HUES6 (cell line): ENCODE data around the gene PPP1R12B.
A peak's percentile ranks its signal among the peaks of the same experiment; 100 is the strongest.
"Not testable (repeated sequence)": the region's sequence is repeated elsewhere in the genome, so short reads cannot be mapped to it uniquely, and the experiment has no call there.

Experiments used
- H3K27ac ChIP-seq: 2 replicates; pipeline ENCODE4 v1.7.0; 2013; ENCODE audit warnings: low read depth, mild to moderate bottlenecking, low read length, inconsistent platforms
- H3K27me3 ChIP-seq: 2 replicates; pipeline ENCODE4 v1.6.1; 2013; ENCODE audit warnings: low read length; ENCODE audit not compliant: control insufficient read depth, insufficient read depth
- H3K36me3 ChIP-seq: 2 replicates; pipeline ENCODE4 v1.6.1; 2013; ENCODE audit warnings: low read length; ENCODE audit not compliant: control insufficient read depth, insufficient read depth
- H3K4me1 ChIP-seq: 2 replicates; pipeline ENCODE4 v1.6.1; 2013; ENCODE audit warnings: low read length; ENCODE audit not compliant: control insufficient read depth, insufficient read depth
- H3K4me3 ChIP-seq: 2 replicates; pipeline ENCODE4 v1.5.1; 2013; ENCODE audit warnings: low read depth, low read length
- H3K9ac ChIP-seq: one replicate; pipeline ENCODE4 v1.6.1; 2013; ENCODE audit warnings: mild to moderate bottlenecking, low read length
- H3K9me3 ChIP-seq: 2 replicates; pipeline ENCODE4 v1.6.1; 2013; ENCODE audit warnings: low read depth, low read length; ENCODE audit not compliant: control insufficient read depth, insufficient read depth

The PPP1R12B gene

GRCh38 chr1:202577381-202577780, 228.9 kb downstream of the PPP1R12B start:
- Histone ChIP-seq H3K9ac (no peak overlapping the region), H3K36me3 (0 out of 2 replicates have a peak, but pooled peaks cover 4% of the 10 kb centered on the region), H3K4me3 (no peak overlapping the region), H3K27me3 (no peaks in the 10 kb centered on the region), H3K27ac (no peak overlapping the region; the same call in 1 of the 2 replicates), H3K9me3 (no peaks in the 10 kb centered on the region), H3K4me1 (peaks cover 32% of the 10 kb centered on the region)

- Histone ChIP-seq H3K4me3 (peak overlapping the region; percentile 3; the same call in 1 of the 2 replicates), H3K9ac (no peak overlapping the region), H3K27ac (peak overlapping the region; percentile 63; the same call in 1 of the 2 replicates), H3K9me3 (no peaks in the 10 kb centered on the region), H3K27me3 (no peaks in the 10 kb centered on the region), H3K4me1 (peaks cover 32% of the 10 kb centered on the region), H3K36me3 (0 out of 2 replicates have a peak, but pooled peaks cover 4% of the 10 kb centered on the region)
Measured at GRCh38 chr1:202578001-202578504, 229.6 kb downstream of the PPP1R12B start.

GRCh38 chr1:202578565-202578964, 230.1 kb downstream of the PPP1R12B start:
- Histone ChIP-seq H3K9ac (peak overlapping the region; percentile 3), H3K4me3 (peak overlapping the region; percentile 3; the same call in 1 of the 2 replicates), H3K27ac (peak overlapping the region; percentile 63; the same call in 1 of the 2 replicates), H3K4me1 (peaks cover 32% of the 10 kb centered on the region), H3K9me3 (no peaks in the 10 kb centered on the region), H3K36me3 (0 out of 2 replicates have a peak, but pooled peaks cover 4% of the 10 kb centered on the region), H3K27me3 (no peaks in the 10 kb centered on the region)

- 0 out of 2 replicates have a peak, but pooled peaks cover 4% of the 10 kb centered on the region for H3K36me3 ChIP-seq
- H3K4me1 ChIP-seq: peaks cover 32% of the 10 kb centered on the region
- H3K9me3 ChIP-seq: no peaks in the 10 kb centered on the region
- no peak overlapping the region for H3K27ac ChIP-seq
- no peak overlapping the region for H3K9ac ChIP-seq
- no peak overlapping the region for H3K4me3 ChIP-seq
- H3K27me3 ChIP-seq: no peaks in the 10 kb centered on the region
Measured at GRCh38 chr1:202579806-202580205, 231.3 kb downstream of the PPP1R12B start.

GRCh38 chr1:202580619-202581018, 232.1 kb downstream of the PPP1R12B start:
- H3K27me3 ChIP-seq: no peaks in the 10 kb centered on the region
- no peak overlapping the region for H3K4me3 ChIP-seq
- 0 out of 2 replicates have a peak, but pooled peaks cover 4% of the 10 kb centered on the region for H3K36me3 ChIP-seq
- no peaks in the 10 kb centered on the region for H3K9me3 ChIP-seq
- H3K27ac ChIP-seq: no peak overlapping the region
- H3K9ac ChIP-seq: no peak overlapping the region
- H3K4me1 ChIP-seq: peaks cover 32% of the 10 kb centered on the region

GRCh38 chr1:202582350-202582749, 233.9 kb downstream of the PPP1R12B start:
- H3K4me1 ChIP-seq: peaks cover 25% of the 10 kb centered on the region
- not testable (repeated sequence) for H3K27ac ChIP-seq, H3K4me3 ChIP-seq, H3K36me3 ChIP-seq, H3K9ac ChIP-seq, H3K9me3 ChIP-seq, H3K27me3 ChIP-seq

- no peak overlapping the region for H3K27ac ChIP-seq
- H3K4me1 ChIP-seq: peaks cover 29% of the 10 kb centered on the region; the same call in 1 of the 2 replicates
- no peaks in the 10 kb centered on the region for H3K27me3 ChIP-seq
- H3K36me3 ChIP-seq: 0 out of 2 replicates have a peak, but pooled peaks cover 4% of the 10 kb centered on the region
- H3K4me3 ChIP-seq: no peak overlapping the region
- no peak overlapping the region for H3K9ac ChIP-seq
- no peaks in the 10 kb centered on the region for H3K9me3 ChIP-seq
Measured at GRCh38 chr1:202584707-202585589, 236.4 kb downstream of the PPP1R12B start.

- no peak overlapping the region for H3K4me3 ChIP-seq
- peaks cover 29% of the 10 kb centered on the region; the same call in 1 of the 2 replicates for H3K4me1 ChIP-seq
- 0 out of 2 replicates have a peak, but pooled peaks cover 3% of the 10 kb centered on the region for H3K36me3 ChIP-seq
- no peak overlapping the region for H3K27ac ChIP-seq
- peak overlapping the region; percentile 29 for H3K9ac ChIP-seq
- H3K27me3 ChIP-seq: no peaks in the 10 kb centered on the region
- H3K9me3 ChIP-seq: no peaks in the 10 kb centered on the region
Measured at GRCh38 chr1:202585590-202585933, 237.1 kb downstream of the PPP1R12B start.

- Histone ChIP-seq H3K4me3 (no peak overlapping the region), H3K9ac (peak overlapping the region; percentile 29), H3K27me3 (no peaks in the 10 kb centered on the region), H3K27ac (peak overlapping the region; percentile 10; the same call in 1 of the 2 replicates), H3K36me3 (no peaks in the 10 kb centered on the region), H3K9me3 (no peaks in the 10 kb centered on the region), H3K4me1 (peaks cover 29% of the 10 kb centered on the region; the same call in 1 of the 2 replicates)
Measured at GRCh38 chr1:202586018-202586821, 237.7 kb downstream of the PPP1R12B start.

- Histone ChIP-seq H3K9me3 (no peaks in the 10 kb centered on the region), H3K4me3 (no peak overlapping the region), H3K4me1 (peaks cover 31% of the 10 kb centered on the region; the same call in 1 of the 2 replicates), H3K36me3 (no peaks in the 10 kb centered on the region), H3K9ac (peak overlapping the region; percentile 29), H3K27ac (no peak overlapping the region), H3K27me3 (no peaks in the 10 kb centered on the region)
Measured at GRCh38 chr1:202586871-202587270, 238.4 kb downstream of the PPP1R12B start.
